H1 (cell line): ENCODE results near the gene NR2C2. TPM values are rescaled to one million over a fixed set of nuclear protein-coding genes. Genes with fewer than 3 reads are reported as not detected.

Experiments used
- CTCF ChIA-PET: fragments of 300-600 bp; sonication (Branson Sonifier 250); formaldehyde crosslinking; loops from one replicate; lab custom pipeline; 2021; ENCODE audit not compliant: partially characterized antibody; lab: Charles Lee
- POLR2A ChIA-PET: fragments of 300-600 bp; sonication (Branson Sonifier 250); formaldehyde crosslinking; loops from one replicate; lab custom pipeline; 2021; ENCODE audit warnings: inconsistent platforms; ENCODE audit not compliant: partially characterized antibody; lab: Charles Lee
- DNase-seq, 2 experiments: peaks; one replicate each; pipeline versions ENCODE4 v3.0.0 to v3.0.0-alpha.2; 2010 to 2022; ENCODE audit warnings: low spot score in 2 of 2, low read depth in 1 of 2, mixed read lengths in 1 of 2
- FAIRE-seq: peaks from 2 replicates; lab custom pipeline; 2011; peaks lifted over from hg19 to GRCh38; lab: Jason Lieb, UNC
- H2AFZ ChIP-seq: 2 replicates; pipeline ENCODE4 v1.8.1; 2012; ENCODE audit warnings: low read length, inconsistent platforms
- H2AK5ac ChIP-seq: 2 replicates; pipeline ENCODE4 v1.6.1; 2013; ENCODE audit warnings: low read depth, low read length
- H2BK120ac ChIP-seq: replicated peaks from 2 replicates; pipeline ENCODE3; 2013; ENCODE audit warnings: low read depth, low read length, inconsistent platforms
- H2BK12ac ChIP-seq: 2 replicates; pipeline ENCODE4 v1.6.1; 2013; ENCODE audit warnings: low read depth, low read length
- H2BK15ac ChIP-seq: 2 replicates; pipeline ENCODE4 v1.6.1; 2013; ENCODE audit warnings: low read length
- H2BK20ac ChIP-seq: 2 replicates; pipeline ENCODE4 v1.6.1; 2013; ENCODE audit warnings: low read length
- H2BK5ac ChIP-seq: 2 replicates; pipeline ENCODE4 v1.6.1; 2013; ENCODE audit warnings: low read depth, low read length
- H3K14ac ChIP-seq: 2 replicates; pipeline ENCODE4 v1.6.1; 2013; ENCODE audit warnings: inconsistent platforms; ENCODE audit not compliant: insufficient read length
- H3K18ac ChIP-seq: 2 replicates; pipeline ENCODE4 v1.6.1; 2013; ENCODE audit warnings: low read length; ENCODE audit errors: extremely low read depth
- H3K23ac ChIP-seq: 2 replicates; pipeline ENCODE4 v1.6.1; 2013; ENCODE audit warnings: inconsistent platforms; ENCODE audit not compliant: insufficient read length
- H3K23me2 ChIP-seq: 2 replicates; pipeline ENCODE4 v1.6.1; 2013; ENCODE audit warnings: low read depth, low read length
- H3K27ac ChIP-seq: 2 replicates; pipeline ENCODE4 v1.6.1; 2011; ENCODE audit warnings: low read depth, low read length, inconsistent platforms
- H3K27me3 ChIP-seq, 4 experiments: replicated peaks in 1 of 4; 1 replicate in 1 of 4; 2 replicates in 3 of 4; pipeline versions ENCODE4 v1.6.1 to v1.8.1; 2011 to 2013; ENCODE audit warnings: low read length in 3 of 4, mild to moderate bottlenecking in 3 of 4, inconsistent platforms in 2 of 4, mixed read lengths in 2 of 4, moderate library complexity in 1 of 4; ENCODE audit not compliant: control insufficient read depth in 3 of 4, insufficient read depth in 3 of 4; ENCODE audit errors: extremely low read depth in 1 of 4
- H3K36me3 ChIP-seq, 4 experiments: 2 replicates each; pipeline versions ENCODE4 v1.6.1 to v1.8.1; 2011 to 2013; ENCODE audit warnings: mild to moderate bottlenecking in 4 of 4, low read length in 3 of 4, moderate library complexity in 2 of 4, control low read depth in 1 of 4, inconsistent platforms in 1 of 4; ENCODE audit not compliant: insufficient read depth in 4 of 4, control insufficient read depth in 2 of 4
- H3K4ac ChIP-seq: replicated peaks from 2 replicates; pipeline ENCODE3; 2013; ENCODE audit warnings: low read length, low read depth, mixed read lengths, inconsistent platforms; ENCODE audit not compliant: insufficient read length
- H3K4me1 ChIP-seq, 4 experiments: replicated peaks in 1 of 4; 1 replicate in 1 of 4; 2 replicates in 3 of 4; pipeline versions ENCODE4 v1.6.1 to v1.8.1; 2011 to 2013; ENCODE audit warnings: low read length in 3 of 4, inconsistent platforms in 2 of 4, mixed read lengths in 1 of 4; ENCODE audit not compliant: insufficient read depth in 4 of 4, control insufficient read depth in 3 of 4
- H3K4me2 ChIP-seq, 2 experiments: 2 replicates each; pipeline versions ENCODE4 v1.6.1 to v1.8.1; 2011 to 2013; ENCODE audit warnings: low read depth in 2 of 2, low read length in 2 of 2, control low read depth in 1 of 2, inconsistent platforms in 1 of 2, mild to moderate bottlenecking in 1 of 2; ENCODE audit not compliant: insufficient read depth in 1 of 2
- H3K4me3 ChIP-seq, 4 experiments: fragments of 200-600, 300-600 bp in 1 of 4; sonication (generic), shearing (Covaris generic), sonication (Bioruptor Twin) in 1 of 4; 2 replicates each; pipeline versions ENCODE4 v1.5.1 to v1.8.1; 2011 to 2016; ENCODE audit warnings: low read length in 4 of 4, low read depth in 3 of 4, control low read depth in 2 of 4, inconsistent platforms in 2 of 4, mild to moderate bottlenecking in 2 of 4, mixed read lengths in 1 of 4, moderate library complexity in 1 of 4; ENCODE audit not compliant: insufficient read depth in 2 of 4; ENCODE audit errors: extremely low read depth in 1 of 4
- H3K56ac ChIP-seq: replicated peaks from 2 replicates; pipeline ENCODE3; 2013; ENCODE audit warnings: low read depth, mild to moderate bottlenecking, mixed read lengths, low read length, inconsistent platforms; ENCODE audit not compliant: insufficient read length
- H3K79me1 ChIP-seq: 2 replicates; pipeline ENCODE4 v1.6.1; 2013; ENCODE audit warnings: low read depth, low read length, control low read depth
- H3K79me2 ChIP-seq, 2 experiments: 2 replicates each; pipeline versions ENCODE4 v1.6.1 to v1.8.1; 2012 to 2013; ENCODE audit warnings: low read length in 2 of 2, mild to moderate bottlenecking in 2 of 2, inconsistent platforms in 1 of 2; ENCODE audit not compliant: insufficient read depth in 2 of 2, control insufficient read depth in 1 of 2
- H3K9ac ChIP-seq, 4 experiments: replicated peaks in 1 of 4; 1 replicate in 1 of 4; 2 replicates in 3 of 4; pipeline versions ENCODE4 v1.6.1 to v1.8.1; 2011 to 2013; ENCODE audit warnings: low read depth in 3 of 4, low read length in 3 of 4, control low read depth in 2 of 4, mild to moderate bottlenecking in 2 of 4, moderate library complexity in 2 of 4, inconsistent platforms in 1 of 4; ENCODE audit errors: extremely low read depth in 1 of 4
- H3K9me3 ChIP-seq, 2 experiments: 2 replicates each; pipeline versions ENCODE4 v1.6.1 to v1.8.1; 2012 to 2013; ENCODE audit warnings: mild to moderate bottlenecking in 2 of 2, moderate library complexity in 2 of 2, control low read depth in 1 of 2, inconsistent platforms in 1 of 2, low read depth in 1 of 2, low read length in 1 of 2, mixed read lengths in 1 of 2; ENCODE audit not compliant: insufficient read depth in 2 of 2
- H4K20me1 ChIP-seq, 2 experiments: replicated peaks in 1 of 2; 2 replicates each; pipeline versions ENCODE3 to v1.8.1; 2011 to 2013; ENCODE audit warnings: inconsistent platforms in 2 of 2, low read length in 2 of 2, mild to moderate bottlenecking in 1 of 2; ENCODE audit not compliant: insufficient read depth in 2 of 2, control insufficient read depth in 1 of 2
- H4K5ac ChIP-seq: 2 replicates; pipeline ENCODE4 v1.6.1; 2013; ENCODE audit warnings: low read length, low read depth, mixed read lengths, inconsistent platforms; ENCODE audit not compliant: insufficient read length
- H4K8ac ChIP-seq: 2 replicates; pipeline ENCODE4 v1.8.0; 2013; ENCODE audit warnings: mild to moderate bottlenecking, moderate library complexity, low read length, inconsistent platforms; ENCODE audit not compliant: insufficient read depth; ENCODE audit errors: extremely low read depth
- H4K91ac ChIP-seq: replicated peaks from 2 replicates; pipeline ENCODE3; 2013; ENCODE audit warnings: low read length, mixed read lengths, inconsistent platforms; ENCODE audit not compliant: insufficient read length
- CBX5 ChIP-seq: fragments of 300-800, 300-1000 bp; sonication (generic); IDR thresholded peaks from 2 replicates; pipeline ENCODE4 v1.7.1; 2016; ENCODE audit warnings: antibody characterized with exemption, low read length, low read depth
- CREB1 ChIP-seq: IDR thresholded peaks from 2 replicates; pipeline ENCODE4 v1.6.1; 2012; ENCODE audit warnings: inconsistent platforms
- EGR1 ChIP-seq: IDR thresholded peaks from 2 replicates; pipeline ENCODE4 v1.6.1; 2011; ENCODE audit warnings: low read depth, low read length, borderline replicate concordance
- FOSL1 ChIP-seq: IDR thresholded peaks from 2 replicates; pipeline ENCODE4 v1.6.1; 2011; ENCODE audit warnings: mild to moderate bottlenecking, low read depth, low read length, moderate library complexity; ENCODE audit not compliant: insufficient read depth
- GTF2F1 ChIP-seq: IDR thresholded peaks from 2 replicates; pipeline ENCODE4 v1.6.1; 2012; ENCODE audit warnings: low read depth, low read length, improper control_type of control experiment, borderline replicate concordance
- JUN ChIP-seq: IDR thresholded peaks from 2 replicates; pipeline ENCODE4 v1.6.1; 2011; ENCODE audit warnings: low read depth, mild to moderate bottlenecking, improper control_type of control experiment, low read length
- PHF8 ChIP-seq: fragments of 200-600 bp; sonication (generic); conservative IDR thresholded peaks from 2 replicates; pipeline ENCODE4 v1.7.1; 2012; ENCODE audit warnings: low read depth, mild to moderate bottlenecking, inconsistent platforms, low read length, moderate library complexity
- POLR2AphosphoS5 ChIP-seq: IDR thresholded peaks from 2 replicates; pipeline ENCODE4 v1.6.1; 2011; ENCODE audit warnings: low read depth, low read length
- RBBP5 ChIP-seq: IDR thresholded peaks from 2 replicates; pipeline ENCODE4 v1.7.1; 2012; ENCODE audit warnings: low read depth, mild to moderate bottlenecking, inconsistent platforms, low read length, moderate library complexity, borderline replicate concordance
- RNF2 ChIP-seq: fragments of 200-900, 300-1000 bp; sonication (generic); IDR thresholded peaks from 2 replicates; pipeline ENCODE4 v1.7.1; 2016; ENCODE audit warnings: borderline replicate concordance, low read depth, mild to moderate bottlenecking, antibody characterized with exemption, low read length; ENCODE audit not compliant: poor library complexity, severe bottlenecking; ENCODE audit errors: missing control alignments
- SAP30 ChIP-seq: fragments of 300-600 bp; sonication (generic); IDR thresholded peaks from 2 replicates; pipeline ENCODE4 v1.7.1; 2012; ENCODE audit warnings: low read length, moderate library complexity, mild to moderate bottlenecking, inconsistent platforms; ENCODE audit not compliant: insufficient read depth, insufficient replicate concordance
- SP4 ChIP-seq: IDR thresholded peaks from 2 replicates; pipeline ENCODE4 v1.6.1; 2012; ENCODE audit warnings: low read length, inconsistent platforms
- TEAD4 ChIP-seq: IDR thresholded peaks from 2 replicates; pipeline ENCODE4 v1.6.1; 2012; ENCODE audit warnings: low read depth, low read length, inconsistent platforms, mixed read lengths
- WGBS, 2 experiments: shearing (Covaris generic) in 1 of 2; methylation state at CpG; one replicate each; pipeline versions ENCODE4 v1.1.6 to v1.1.7; 2013 to 2015; ENCODE audit warnings: low lambda C conversion rate in 2 of 2, mixed read lengths in 2 of 2, inconsistent platforms in 1 of 2, low coverage in 1 of 2, missing lambda C conversion rate in 1 of 2; ENCODE audit not compliant: insufficient replicate concordance in 2 of 2, insufficient coverage in 1 of 2, insufficient read length in 1 of 2; ENCODE audit errors: extremely low coverage in 1 of 2, missing lambda C conversion rate in 1 of 2; 5-methylcytosine and 5-hydroxymethylcytosine counted together
- polyA plus RNA-seq, 7 experiments: library from polyadenylated mRNA; depleted of rRNA in 3 of 7; stranded (reverse) in 5 of 7; unstranded in 2 of 7; fragments of >200 nt in 5 of 7; fragments of 200-250 nt in 2 of 7; gene quantifications; 1 replicate in 5 of 7; 2 replicates in 1 of 7; 4 replicates in 1 of 7; pipeline versions ENCODE4 v1.2.1 to v1.2.3, GENCODE V29; 2011 to 2013; ENCODE audit warnings: missing spikeins in 2 of 7, mixed read lengths in 2 of 7
- total RNA-seq: library from RNA; stranded (reverse); fragmentation: NEBNext Ultra II Directional; extraction: Animal tissue kit (Norgen Biotek cat#: 25700); gene quantifications from 2 replicates; pipeline ENCODE4 v1.2.1, GENCODE V29; 2021

The NR2C2 gene
- total and polyA plus RNA-seq, 2 of the 8 experiments (the other 6 are each of a cell fraction or from before 2014, with no cell fraction given), result 16.6 to 44.4 TPM

DNA sequence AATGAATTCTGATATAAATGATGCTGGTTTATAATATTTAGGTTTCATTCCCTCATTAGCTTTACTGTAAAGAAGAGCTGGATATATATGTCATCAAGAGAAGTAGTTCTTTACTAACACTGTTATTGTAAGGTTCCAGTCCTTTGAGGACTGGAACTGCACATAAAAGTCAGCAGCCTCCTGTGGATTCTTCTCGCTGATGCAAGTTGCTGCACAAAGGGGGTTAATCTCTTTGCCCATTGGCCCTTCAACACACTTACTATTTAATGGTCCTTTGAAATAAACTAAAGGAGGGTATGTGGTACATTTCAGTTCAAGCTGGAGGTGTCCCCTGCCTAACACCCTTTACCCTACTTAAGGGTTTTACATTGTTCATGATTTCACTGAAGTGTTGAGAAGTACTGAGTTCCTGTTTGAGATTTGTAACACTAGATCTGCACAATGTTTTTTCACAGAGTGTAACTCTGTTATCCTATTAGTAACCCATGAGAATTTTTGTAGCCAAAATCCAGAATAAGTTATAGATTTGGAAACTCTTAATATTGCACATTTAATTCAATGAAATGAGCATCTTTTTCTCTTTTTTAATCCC lies 43.9 kb downstream of the NR2C2 start:
- Histone ChIP-seq H3K79me1 (peaks cover 5% of the 10 kb centered on the region; the same call in 1 of the 2 replicates), H3K4me2 (no peak overlapping the region), H4K5ac (no peak overlapping the region), H2BK5ac (no peak overlapping the region), H3K23ac (no peak overlapping the region), H2AK5ac (no peak overlapping the region), H2BK20ac (no peak overlapping the region), H2AFZ (no peak overlapping the region), H4K20me1 (peaks cover 37 to 42% of the 10 kb centered on the region in 2 experiments), H3K9me3 (no peaks in the 10 kb centered on the region), H2BK15ac (no peak overlapping the region), H3K14ac (no peak overlapping the region), H3K4ac (no peak overlapping the region), H3K23me2 (no peaks in the 10 kb centered on the region), H2BK12ac (no peak overlapping the region), H4K8ac (no peak overlapping the region), H2BK120ac (no peak overlapping the region), H3K4me3 (no peak overlapping the region), H3K18ac (no peak overlapping the region), H3K27ac (no peak overlapping the region), H3K9ac (no peak overlapping the region), H3K27me3 (peaks cover 0 to 8% (median 0%) of the 10 kb centered on the region in 4 experiments; a peak in 1 of 7 replicates), H4K91ac (no peak overlapping the region), H3K56ac (no peak overlapping the region), H3K36me3 (no peaks in the 10 kb centered on the region), H3K79me2 (peaks cover 0 to 74% of the 10 kb centered on the region in 2 experiments; a peak in 3 of 4 replicates), H3K4me1 (peaks cover 0 to 9% (median 5%) of the 10 kb centered on the region in 4 experiments; a peak in 5 of 7 replicates)
- WGBS, 2 experiments, result 50% methylated on average over 1 of the region's 1 CpG; no CpG with 5 or more reads in 1 of the 2 experiments
- CTCF ChIA-PET, result interaction anchor here (0.7 kb wide), 1 partner anchor 207 kb away, joined by 3 read pairs; no protein-coding TSS in a partner anchor
- POLR2A ChIA-PET, result interaction anchor here (1.2 kb wide), 1 partner anchor 13 kb away, joined by 4 read pairs; no protein-coding TSS in a partner anchor
- DNase-seq (no peak), FAIRE-seq (no peak)
- TF ChIP-seq SAP30 (no peak), RNF2 (no peak), POLR2AphosphoS5 (no peak), CREB1 (no peak), JUN (no peak), RBBP5 (no peak), FOSL1 (no peak), GTF2F1 (no peak), TEAD4 (no peak), EGR1 (no peak), PHF8 (no peak), SP4 (no peak), CBX5 (no peak)
